ENCODE data around the gene ERCC3.
A peak's percentile ranks its signal among the peaks of the same experiment; 100 is the strongest.

ERCC3 gene

GRCh38 chr2:127293748-127294562 lies at the start of gene ERCC3:
Gene ERCC3, minus strand, starts transcription at chr2:127294144. Its CDS starts 63 bp downstream, at chr2:127294081.
- DNase-seq (ENCODE audit: low read depth), result peak; percentile 74

GRCh38 chr2:127343277-127343676 lies 49.3 kb upstream of the ERCC3 start:
- no peak for DNase-seq (ENCODE audit: low read depth)

GRCh38 chr2:127342101-127342500 lies 48.2 kb upstream of the ERCC3 start:
- DNase-seq (ENCODE audit: low read depth), result no peak

GRCh38 chr2:127332335-127332734 lies 38.4 kb upstream of the ERCC3 start:
- DNase-seq (ENCODE audit: low read depth), result no peak

GRCh38 chr2:127330753-127331152 lies 36.8 kb upstream of the ERCC3 start:
- DNase-seq (ENCODE audit: low read depth), result no peak

GRCh38 chr2:127326289-127326945 lies 32.5 kb upstream of the ERCC3 start:
- no peak for DNase-seq (ENCODE audit: low read depth)

GRCh38 chr2:127324635-127325034 lies 30.7 kb upstream of the ERCC3 start:
- DNase-seq (ENCODE audit: low read depth), result no peak

GRCh38 chr2:127321303-127321702 lies 27.4 kb upstream of the ERCC3 start:
- no peak for DNase-seq (ENCODE audit: low read depth)

- no peak for DNase-seq (ENCODE audit: low read depth)
These were observed 26.8 kb upstream of the ERCC3 start for GRCh38 chr2:127320586-127321275.

GRCh38 chr2:127320067-127320466 lies 26.1 kb upstream of the ERCC3 start:
- no peak for DNase-seq (ENCODE audit: low read depth)

GRCh38 chr2:127314193-127314988 lies 20.4 kb upstream of the ERCC3 start:
- DNase-seq (ENCODE audit: low read depth), result no peak

- no peak for DNase-seq (ENCODE audit: low read depth)
These were observed 19.5 kb upstream of the ERCC3 start for GRCh38 chr2:127313406-127313805.

- DNase-seq (ENCODE audit: low read depth), result no peak
These were observed 17.0 kb upstream of the ERCC3 start for GRCh38 chr2:127310980-127311379.

- DNase-seq (ENCODE audit: low read depth), result no peak
These were observed 15.5 kb upstream of the ERCC3 start for GRCh38 chr2:127309468-127309867.

- no peak for DNase-seq (ENCODE audit: low read depth)
These were observed 14.7 kb upstream of the ERCC3 start for GRCh38 chr2:127308586-127309138.

- DNase-seq (ENCODE audit: low read depth), result no peak
These were observed 12.1 kb upstream of the ERCC3 start for GRCh38 chr2:127305990-127306585.

GRCh38 chr2:127302168-127302567 lies 8.2 kb upstream of the ERCC3 start:
- DNase-seq (ENCODE audit: low read depth), result no peak

GRCh38 chr2:127293386-127293747 lies 577 bp downstream of the ERCC3 start:
- peak; percentile 1 for DNase-seq (ENCODE audit: low read depth)

GRCh38 chr2:127288274-127288673 lies 5.7 kb downstream of the ERCC3 start:
- DNase-seq (ENCODE audit: low read depth), result no peak

- DNase-seq (ENCODE audit: low read depth), result no peak
These were observed 10.7 kb downstream of the ERCC3 start for GRCh38 chr2:127283275-127283674.

GRCh38 chr2:127280693-127281092 lies 13.3 kb downstream of the ERCC3 start:
- no peak for DNase-seq (ENCODE audit: low read depth)
